Panc1 (cell line): ENCODE data around the gene C9orf57.

Experiments
- POLR2AphosphoS5 ChIP-seq: IDR thresholded peaks from 2 replicates; pipeline ENCODE4 v1.6.1; 2012; ENCODE audit warnings: mild to moderate bottlenecking, low read depth, low read length, moderate library complexity
- REST ChIP-seq, 2 experiments: IDR thresholded peaks; 2 replicates each; pipeline ENCODE4 v1.6.1; 2011 to 2012; ENCODE audit warnings: low read depth in 2 of 2, control low read depth in 1 of 2, low read length in 1 of 2, mild to moderate bottlenecking in 1 of 2, moderate library complexity in 1 of 2; ENCODE audit not compliant: insufficient read depth in 1 of 2
- SIN3A ChIP-seq: IDR thresholded peaks from 2 replicates; pipeline ENCODE4 v1.6.1; 2012; ENCODE audit warnings: low read depth, mild to moderate bottlenecking, low read length, moderate library complexity, borderline replicate concordance; ENCODE audit not compliant: insufficient read depth
- TCF7L2 ChIP-seq: IDR thresholded peaks from 2 replicates; pipeline ENCODE4 v1.6.1; 2011; ENCODE audit warnings: mild to moderate bottlenecking, low read depth, low read length, inconsistent platforms
- TF ChIP-seq, protein P1 (sequence below): fragments of 450-650 bp; IDR thresholded peaks from 2 replicates; pipeline ENCODE4 v1.5.1; 2017; ENCODE audit warnings: mild to moderate bottlenecking

DNA sequence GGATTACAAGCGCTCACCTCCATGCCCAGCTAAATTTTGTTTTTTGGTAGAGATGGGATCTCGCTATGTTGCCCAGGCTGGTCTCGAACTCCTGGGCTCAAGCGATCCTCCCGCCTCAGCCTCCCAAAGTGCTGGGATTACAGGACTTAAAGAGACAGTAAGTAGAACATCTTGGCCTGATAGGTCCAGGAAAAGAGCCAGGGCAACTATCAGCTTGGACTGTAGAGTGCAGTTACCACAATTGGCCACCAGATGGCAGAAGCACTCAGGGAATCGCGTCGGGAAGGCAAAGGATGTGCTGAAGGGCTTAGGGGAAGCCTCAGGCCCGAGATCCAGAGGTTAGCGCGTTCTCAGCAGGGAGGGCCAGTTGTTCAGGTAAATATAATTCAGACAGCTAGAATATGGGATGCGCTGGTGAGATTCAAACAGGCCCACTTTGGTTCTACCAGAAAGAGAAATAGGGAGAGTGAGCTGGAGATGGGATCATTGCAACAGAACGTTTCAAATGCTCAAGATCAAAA, 21.5 kb downstream of the C9orf57 start:
- TF ChIP-seq POLR2AphosphoS5 = no peak
- TF ChIP-seq, protein P1, sequence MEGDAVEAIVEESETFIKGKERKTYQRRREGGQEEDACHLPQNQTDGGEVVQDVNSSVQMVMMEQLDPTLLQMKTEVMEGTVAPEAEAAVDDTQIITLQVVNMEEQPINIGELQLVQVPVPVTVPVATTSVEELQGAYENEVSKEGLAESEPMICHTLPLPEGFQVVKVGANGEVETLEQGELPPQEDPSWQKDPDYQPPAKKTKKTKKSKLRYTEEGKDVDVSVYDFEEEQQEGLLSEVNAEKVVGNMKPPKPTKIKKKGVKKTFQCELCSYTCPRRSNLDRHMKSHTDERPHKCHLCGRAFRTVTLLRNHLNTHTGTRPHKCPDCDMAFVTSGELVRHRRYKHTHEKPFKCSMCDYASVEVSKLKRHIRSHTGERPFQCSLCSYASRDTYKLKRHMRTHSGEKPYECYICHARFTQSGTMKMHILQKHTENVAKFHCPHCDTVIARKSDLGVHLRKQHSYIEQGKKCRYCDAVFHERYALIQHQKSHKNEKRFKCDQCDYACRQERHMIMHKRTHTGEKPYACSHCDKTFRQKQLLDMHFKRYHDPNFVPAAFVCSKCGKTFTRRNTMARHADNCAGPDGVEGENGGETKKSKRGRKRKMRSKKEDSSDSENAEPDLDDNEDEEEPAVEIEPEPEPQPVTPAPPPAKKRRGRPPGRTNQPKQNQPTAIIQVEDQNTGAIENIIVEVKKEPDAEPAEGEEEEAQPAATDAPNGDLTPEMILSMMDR = peak; percentile 84
- TF ChIP-seq TCF7L2 = no peak
- no peak for TF ChIP-seq REST (IDR thresholded peaks at IDR 0.05; ENCODE audit: insufficient read depth in 1 of 2, low read depth in 2 of 2, low read length in 1 of 2)
- TF ChIP-seq SIN3A = no peak
